Measurements from ENCODE around the gene PSMB4.

DNA sequence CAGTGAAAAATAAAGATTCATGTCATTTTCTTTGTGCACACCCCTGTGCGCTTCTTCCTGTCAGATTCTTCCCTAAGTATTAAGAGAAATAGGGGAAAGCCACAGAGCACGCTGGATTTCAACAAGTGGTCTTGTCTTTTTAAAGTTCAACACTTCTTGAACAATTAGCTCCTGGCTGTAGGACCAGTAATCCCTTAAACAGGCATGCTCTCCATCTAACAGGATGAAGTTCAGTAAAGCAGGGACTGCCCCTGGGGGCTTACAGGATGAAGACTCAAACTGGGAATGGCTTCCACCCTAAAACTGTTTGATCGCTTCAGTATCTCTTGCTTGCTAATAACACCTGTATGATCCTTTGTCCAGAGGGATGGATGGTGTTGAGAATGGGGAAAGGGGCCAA is 4.2 kb downstream of the PSMB4 start:
- no peak for TF ChIP-seq CTCF (conservative IDR thresholded peaks at IDR 0.05)
- no peak for TF ChIP-seq EZH2 (IDR thresholded peaks at IDR 0.05; ENCODE audit: low read depth)
